SK-N-SH treated with all-trans-retinoic acid at 6 μM for 48 hours (cell line): ENCODE results near the gene FGFR3.

ENCODE experiments used
- ARNTL ChIP-seq: fragments of 450-650 bp; formaldehyde crosslinking; IDR thresholded peaks from 2 replicates; pipeline ENCODE4 v1.5.0; 2020; ENCODE audit warnings: low read depth, mild to moderate bottlenecking, moderate library complexity, borderline replicate concordance
- BACH2 ChIP-seq: fragments of 250-450 bp; sonication (Bioruptor Pico); IDR thresholded peaks from 2 replicates; pipeline ENCODE4 v1.9.0; 2021; ENCODE audit warnings: mild to moderate bottlenecking, borderline replicate concordance
- CREB5 ChIP-seq: fragments of 250-450 bp; sonication (Bioruptor Pico); IDR thresholded peaks from 2 replicates; pipeline ENCODE4 v1.5.1; 2020; ENCODE audit warnings: low read depth, mild to moderate bottlenecking, moderate library complexity
- CSDC2 ChIP-seq: fragments of 250-450 bp; sonication (Bioruptor Pico); IDR thresholded peaks from 2 replicates; pipeline ENCODE4 v1.5.0; 2020; ENCODE audit warnings: mild to moderate bottlenecking, moderate library complexity
- GLIS3 ChIP-seq: fragments of 250-450 bp; sonication (Bioruptor Pico); IDR thresholded peaks from 2 replicates; pipeline ENCODE4 v1.5.0; 2020; ENCODE audit warnings: mild to moderate bottlenecking, moderate library complexity
- ISL1 ChIP-seq: fragments of 250-450 bp; sonication (Bioruptor Pico); IDR thresholded peaks from 2 replicates; pipeline ENCODE4 v2.1.2; 2022; ENCODE audit warnings: mild to moderate bottlenecking, moderate library complexity
- RARB ChIP-seq: fragments of 250-450 bp; sonication (Bioruptor Pico); IDR thresholded peaks from 2 replicates; pipeline ENCODE4 v1.8.0; 2021; ENCODE audit warnings: mild to moderate bottlenecking, moderate library complexity
- ZC3H10 ChIP-seq: fragments of 250-450 bp; sonication (Bioruptor Pico); IDR thresholded peaks from 2 replicates; pipeline ENCODE4 v1.5.1; 2021; ENCODE audit warnings: mild to moderate bottlenecking, moderate library complexity
- ZFP3 ChIP-seq: fragments of 250-450 bp; sonication (Bioruptor Pico); IDR thresholded peaks from 2 replicates; pipeline ENCODE4 v1.5.0; 2020; ENCODE audit warnings: mild to moderate bottlenecking, moderate library complexity
- ZFP30 ChIP-seq: fragments of 450-650 bp; formaldehyde crosslinking; IDR thresholded peaks from 2 replicates; pipeline ENCODE4 v1.5.0; 2022; ENCODE audit warnings: mild to moderate bottlenecking, moderate library complexity
- ZNF565 ChIP-seq: fragments of 450-650 bp; formaldehyde crosslinking; conservative IDR thresholded peaks from 2 replicates; pipeline ENCODE4 v1.5.0; 2020; ENCODE audit warnings: low read depth, mild to moderate bottlenecking, moderate library complexity
- TF ChIP-seq, protein P1 (sequence below): fragments of 250-450 bp; sonication (Bioruptor Pico); IDR thresholded peaks from 2 replicates; pipeline ENCODE4 v1.8.0; 2020; ENCODE audit warnings: mild to moderate bottlenecking, moderate library complexity, borderline replicate concordance
- TF ChIP-seq, protein P2 (sequence below): fragments of 250-450 bp; sonication (Bioruptor Pico); IDR thresholded peaks from 2 replicates; pipeline ENCODE4 v1.5.1; 2021; ENCODE audit warnings: mild to moderate bottlenecking, moderate library complexity

GRCh38 chr4:1783015-1783414 lies 10.1 kb upstream of the FGFR3 start:
- TF ChIP-seq RARB (CRISPR knock-in tag) (no peak), ISL1 (no peak), ARNTL (CRISPR knock-in tag) (no peak), ZFP30 (CRISPR knock-in tag) (no peak), ZNF565 (CRISPR knock-in tag) (no peak), ZFP3 (CRISPR knock-in tag) (no peak), ZC3H10 (CRISPR knock-in tag) (no peak), CSDC2 (CRISPR knock-in tag) (no peak), GLIS3 (CRISPR knock-in tag) (no peak), CREB5 (CRISPR knock-in tag) (no peak), BACH2 (no peak)
- TF ChIP-seq, protein P1, sequence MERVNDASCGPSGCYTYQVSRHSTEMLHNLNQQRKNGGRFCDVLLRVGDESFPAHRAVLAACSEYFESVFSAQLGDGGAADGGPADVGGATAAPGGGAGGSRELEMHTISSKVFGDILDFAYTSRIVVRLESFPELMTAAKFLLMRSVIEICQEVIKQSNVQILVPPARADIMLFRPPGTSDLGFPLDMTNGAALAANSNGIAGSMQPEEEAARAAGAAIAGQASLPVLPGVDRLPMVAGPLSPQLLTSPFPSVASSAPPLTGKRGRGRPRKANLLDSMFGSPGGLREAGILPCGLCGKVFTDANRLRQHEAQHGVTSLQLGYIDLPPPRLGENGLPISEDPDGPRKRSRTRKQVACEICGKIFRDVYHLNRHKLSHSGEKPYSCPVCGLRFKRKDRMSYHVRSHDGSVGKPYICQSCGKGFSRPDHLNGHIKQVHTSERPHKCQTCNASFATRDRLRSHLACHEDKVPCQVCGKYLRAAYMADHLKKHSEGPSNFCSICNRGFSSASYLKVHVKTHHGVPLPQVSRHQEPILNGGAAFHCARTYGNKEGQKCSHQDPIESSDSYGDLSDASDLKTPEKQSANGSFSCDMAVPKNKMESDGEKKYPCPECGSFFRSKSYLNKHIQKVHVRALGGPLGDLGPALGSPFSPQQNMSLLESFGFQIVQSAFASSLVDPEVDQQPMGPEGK (CRISPR knock-in tag) = no peak
- TF ChIP-seq, protein P2, sequence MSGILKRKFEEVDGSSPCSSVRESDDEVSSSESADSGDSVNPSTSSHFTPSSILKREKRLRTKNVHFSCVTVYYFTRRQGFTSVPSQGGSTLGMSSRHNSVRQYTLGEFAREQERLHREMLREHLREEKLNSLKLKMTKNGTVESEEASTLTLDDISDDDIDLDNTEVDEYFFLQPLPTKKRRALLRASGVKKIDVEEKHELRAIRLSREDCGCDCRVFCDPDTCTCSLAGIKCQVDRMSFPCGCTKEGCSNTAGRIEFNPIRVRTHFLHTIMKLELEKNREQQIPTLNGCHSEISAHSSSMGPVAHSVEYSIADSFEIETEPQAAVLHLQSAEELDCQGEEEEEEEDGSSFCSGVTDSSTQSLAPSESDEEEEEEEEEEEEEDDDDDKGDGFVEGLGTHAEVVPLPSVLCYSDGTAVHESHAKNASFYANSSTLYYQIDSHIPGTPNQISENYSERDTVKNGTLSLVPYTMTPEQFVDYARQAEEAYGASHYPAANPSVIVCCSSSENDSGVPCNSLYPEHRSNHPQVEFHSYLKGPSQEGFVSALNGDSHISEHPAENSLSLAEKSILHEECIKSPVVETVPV = no peak
